Ovary (tissue), 9 donors: ENCODE data around the gene CLEC2A. TPM values are rescaled to one million over a fixed set of nuclear protein-coding genes. Genes with fewer than 3 reads are reported as not detected.

ENCODE experiments used
- DNase-seq, 5 donors: peaks; one replicate each; pipeline ENCODE4 v3.0.0-alpha.2; 2019 to 2020
- H3K27ac ChIP-seq, 2 donors: fragments of 200-600 bp; one replicate each; pipeline versions ENCODE4 v1.5.1 to v1.8.0; 2019 to 2022
- H3K27me3 ChIP-seq: fragments of 200-600 bp; one replicate; pipeline ENCODE4 v1.8.0; 2022
- H3K36me3 ChIP-seq: fragments of 200-600 bp; sonication (generic); one replicate; pipeline ENCODE4 v1.5.1; 2019
- H3K4me1 ChIP-seq: one replicate; pipeline ENCODE4 v1.8.1; 2013; ENCODE audit warnings: mild to moderate bottlenecking, moderate library complexity; ENCODE audit not compliant: insufficient read depth
- H3K4me3 ChIP-seq: fragments of 200-600 bp; sonication (generic); one replicate; pipeline ENCODE4 v1.5.1; 2017
- H3K9me3 ChIP-seq, 2 donors: fragments of 200-600 bp in 1 of 2; sonication (generic) in 1 of 2; one replicate each; pipeline versions ENCODE4 v1.5.1 to v1.8.1; 2013 to 2019; ENCODE audit warnings: mild to moderate bottlenecking in 1 of 2, moderate library complexity in 1 of 2
- EP300 ChIP-seq: sonication (generic); formaldehyde crosslinking; IDR thresholded peaks from one replicate; pipeline ENCODE4 v1.6.1; 2017; ENCODE audit warnings: antibody characterized with exemption
- POLR2A ChIP-seq: fragments of 450-650 bp; IDR thresholded peaks from one replicate; pipeline ENCODE4 v1.6.1; 2017; ENCODE audit warnings: antibody characterized with exemption, mild to moderate bottlenecking, moderate library complexity
- WGBS, 3 donors: extraction: QIAGEN DNeasy Blood & Tissue Kit in 1 of 3; methylation state at CpG; one replicate each; pipeline versions ENCODE4 v1.1.5 to v1.1.7; 2013 to 2017; 5-methylcytosine and 5-hydroxymethylcytosine counted together
- intact Hi-C, 4 donors: fragments of 100-400 bp; cut with DNase I; formaldehyde crosslinking; loops; one replicate each; pipeline versions ENCODE4 v1.11.0 to v1.15.1; 2022 to 2023
- polyA plus RNA-seq, 2 donors: library from polyadenylated mRNA; stranded (reverse); fragments of 200-250 nt in 1 of 2; fragments of 350-450 nt in 1 of 2; fragmentation: Illumina TruSeq in 1 of 2; extraction: RNeasy Lipid Tissue Mini Kit (QIAGEN cat#74804) in 1 of 2; gene quantifications; one replicate each; pipeline ENCODE4 v1.2.3, GENCODE V29; 2013 to 2014
- total RNA-seq, 7 donors: library from RNA; depleted of rRNA in 2 of 7; stranded (reverse); fragments of >200 nt in 2 of 7; fragmentation: NEBNext Ultra II Directional in 3 of 7; extraction: Animal tissue kit (Norgen Biotek cat#: 25700) in 3 of 7; gene quantifications; one replicate each; pipeline versions ENCODE4 v1.1.0 to v1.2.4, GENCODE V29; 2016 to 2023
- TF ChIP-seq, protein P1 (sequence below), 3 donors: fragments of 450-650 bp in 2 of 3; fragments of 200-600 bp in 1 of 3; IDR thresholded peaks; one replicate each; pipeline versions ENCODE4 v1.5.1 to v1.8.0; 2016 to 2022; ENCODE audit warnings: antibody characterized with exemption in 3 of 3, mild to moderate bottlenecking in 1 of 3
- donor health status: DM: no; HTN: no; CAD: no; lungs with moderate emphysema.
- donor health status: DM: no; HTN: no; CAD: no.
- donor health status: Bipolar disorder and iron deficiency.
- donor health status: DM: yes; HTN: yes; CAD: no.
- donor health status: DM: no; HTN: no; CAD: no.
- donor health status: DM: yes; HTN: yes; CAD: no.

The CLEC2A gene
- total and polyA plus RNA-seq, 9 donors, result not detected

- Histone ChIP-seq H3K4me3 (no peak overlapping the region), H3K36me3 (no peaks in the 10 kb centered on the region), H3K27me3 (no peaks in the 10 kb centered on the region), H3K9me3 (peaks cover 0 to 4% of the 10 kb centered on the region in 2 donors), H3K4me1 (no peaks in the 10 kb centered on the region), H3K27ac (no peak overlapping the region)
- no peak for DNase-seq
- 81 to 87% (median 86%) methylated on average over 7 of the region's 7 CpGs for WGBS, 3 donors
- TF ChIP-seq POLR2A (no peak), EP300 (no peak)
- TF ChIP-seq, protein P1, sequence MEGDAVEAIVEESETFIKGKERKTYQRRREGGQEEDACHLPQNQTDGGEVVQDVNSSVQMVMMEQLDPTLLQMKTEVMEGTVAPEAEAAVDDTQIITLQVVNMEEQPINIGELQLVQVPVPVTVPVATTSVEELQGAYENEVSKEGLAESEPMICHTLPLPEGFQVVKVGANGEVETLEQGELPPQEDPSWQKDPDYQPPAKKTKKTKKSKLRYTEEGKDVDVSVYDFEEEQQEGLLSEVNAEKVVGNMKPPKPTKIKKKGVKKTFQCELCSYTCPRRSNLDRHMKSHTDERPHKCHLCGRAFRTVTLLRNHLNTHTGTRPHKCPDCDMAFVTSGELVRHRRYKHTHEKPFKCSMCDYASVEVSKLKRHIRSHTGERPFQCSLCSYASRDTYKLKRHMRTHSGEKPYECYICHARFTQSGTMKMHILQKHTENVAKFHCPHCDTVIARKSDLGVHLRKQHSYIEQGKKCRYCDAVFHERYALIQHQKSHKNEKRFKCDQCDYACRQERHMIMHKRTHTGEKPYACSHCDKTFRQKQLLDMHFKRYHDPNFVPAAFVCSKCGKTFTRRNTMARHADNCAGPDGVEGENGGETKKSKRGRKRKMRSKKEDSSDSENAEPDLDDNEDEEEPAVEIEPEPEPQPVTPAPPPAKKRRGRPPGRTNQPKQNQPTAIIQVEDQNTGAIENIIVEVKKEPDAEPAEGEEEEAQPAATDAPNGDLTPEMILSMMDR (IDR thresholded peaks at IDR 0.05), result no peak
- intact Hi-C loops, result loop anchor here in 1 of 4 donors (10.0 kb wide), 1 partner anchor 153 kb away; no protein-coding TSS in a partner anchor
These were observed 24.4 kb downstream of the CLEC2A start for GRCh38 chr12:9907769-9908168.

- no peak overlapping the region for H3K4me3 ChIP-seq
- no peak overlapping the region for H3K27ac ChIP-seq
- no peak for DNase-seq
- H3K36me3 ChIP-seq, result no peaks in the 10 kb centered on the region
- no peaks in the 10 kb centered on the region for H3K27me3 ChIP-seq
- TF ChIP-seq POLR2A, result no peak
- TF ChIP-seq, protein P1 (IDR thresholded peaks at IDR 0.05), result no peak
- TF ChIP-seq EP300, result no peak
- no peaks in the 10 kb centered on the region for H3K4me1 ChIP-seq
- intact Hi-C loops, result loop anchor here in 1 of 4 donors (10.0 kb wide), 1 partner anchor 152 kb away; no protein-coding TSS in a partner anchor
- peaks cover 0 to 4% of the 10 kb centered on the region in 2 donors for H3K9me3 ChIP-seq
- WGBS, 3 donors, result 86 to 93% (median 88%) methylated on average over 2 of the region's 2 CpGs
These were observed 25.3 kb downstream of the CLEC2A start for GRCh38 chr12:9906873-9907272.

DNA sequence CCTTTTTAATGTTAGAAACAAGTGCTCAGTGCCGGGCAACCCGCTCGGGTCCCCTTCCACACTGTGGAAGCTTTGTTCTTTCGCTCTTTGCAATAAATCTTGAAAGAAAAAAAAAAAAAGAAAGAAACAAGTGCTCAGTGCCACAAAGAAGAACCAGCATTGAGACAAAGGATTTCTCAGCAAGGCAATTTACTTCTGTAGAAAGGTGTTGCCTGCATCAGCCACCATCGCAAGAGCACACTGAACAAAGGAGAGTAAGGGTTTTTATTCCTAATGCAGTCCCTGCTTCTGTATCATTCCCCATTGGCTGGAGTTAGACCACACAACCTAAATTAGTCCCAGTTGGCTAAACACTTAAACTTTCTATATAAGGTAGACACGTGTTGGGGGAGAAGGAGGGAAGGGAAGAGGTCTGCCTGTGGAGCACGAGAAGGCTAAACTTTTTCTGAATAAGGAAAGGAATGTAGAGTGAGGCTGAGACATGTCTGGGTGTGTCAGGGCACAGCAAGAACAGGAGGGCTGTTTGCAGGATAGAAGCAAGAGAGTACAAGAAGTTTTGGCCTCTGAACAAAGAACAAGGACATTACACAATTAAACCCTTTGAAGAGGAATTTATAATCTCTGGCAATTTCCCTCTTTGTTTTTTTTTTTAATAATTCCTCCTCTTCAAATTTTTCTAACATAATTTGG is 29.5 kb downstream of the CLEC2A start:
- no peak overlapping the region for H3K4me3 ChIP-seq

GRCh38 chr12:9900930-9901329 is 31.2 kb downstream of the CLEC2A start:
- H3K27me3 ChIP-seq, result no peaks in the 10 kb centered on the region
- H3K4me3 ChIP-seq, result no peak overlapping the region
- no peaks in the 10 kb centered on the region for H3K36me3 ChIP-seq
- H3K27ac ChIP-seq, result no peak overlapping the region
- DNase-seq, result no peak
- H3K4me1 ChIP-seq, result no peaks in the 10 kb centered on the region
- whole genome bisulfite sequencing, 3 donors, result 75 to 88% (median 81%) methylated on average over 2 of the region's 2 CpGs
- intact Hi-C loops, result loop anchor here in 1 of 4 donors (10.0 kb wide), 1 partner anchor 146 kb away; no protein-coding TSS in a partner anchor
- TF ChIP-seq, protein P1 (IDR thresholded peaks at IDR 0.05), result no peak
- TF ChIP-seq EP300 (no peak), POLR2A (no peak)
- no peaks in the 10 kb centered on the region for H3K9me3 ChIP-seq

More for the DNA sequence above, 29.5 kb downstream of the CLEC2A start:
- no peaks in the 10 kb centered on the region for H3K9me3 ChIP-seq
- DNase-seq, result no peak
- TF ChIP-seq POLR2A (no peak), EP300 (no peak)
- TF ChIP-seq, protein P1 (IDR thresholded peaks at IDR 0.05), result no peak
- H3K27ac ChIP-seq, result no peak overlapping the region
- H3K36me3 ChIP-seq, result no peaks in the 10 kb centered on the region
- WGBS, 3 donors, result 78 to 93% (median 92%) methylated on average over 7 of the region's 7 CpGs
- H3K27me3 ChIP-seq, result no peaks in the 10 kb centered on the region
- H3K4me1 ChIP-seq, result no peaks in the 10 kb centered on the region
- intact Hi-C loops, result loop anchor here in 1 of 4 donors (10.0 kb wide), 1 partner anchor 148 kb away; no protein-coding TSS in a partner anchor
